Nucleus accumbens (tissue), 56 donors: Measurements from ENCODE around the gene SHH.

ENCODE experiments used
- DNase-seq, 56 donors: peaks; one replicate each; lab custom pipeline; 2025; lab: John Stamatoyannopoulos, UW

SHH gene

GRCh38 chr7:155775691-155776090 lies 36.6 kb downstream of the SHH start:
- no peak for DNase-seq

- DNase-seq = no peak
Observed at GRCh38 chr7:155774947-155775346, 37.3 kb downstream of the SHH start.

GRCh38 chr7:155773531-155773930 lies 38.7 kb downstream of the SHH start:
- DNase-seq = no peak

GRCh38 chr7:155770241-155770640 lies 42.0 kb downstream of the SHH start:
- DNase-seq = no peak

GRCh38 chr7:155769701-155770100 lies 42.6 kb downstream of the SHH start:
- DNase-seq = peak in 20 of 56 donors; percentile 19 to 69 (median 34)

- no peak for DNase-seq
Observed at GRCh38 chr7:155766966-155767916, 45.0 kb downstream of the SHH start.

GRCh38 chr7:155766386-155766785 lies 45.9 kb downstream of the SHH start:
- no peak for DNase-seq

- no peak for DNase-seq
Observed at GRCh38 chr7:155765458-155765857, 46.8 kb downstream of the SHH start.

- DNase-seq = no peak
Observed at GRCh38 chr7:155764438-155764793, 47.8 kb downstream of the SHH start.

- peak in 1 of 56 donors; percentile 16 for DNase-seq
Observed at GRCh38 chr7:155763691-155764437, 48.4 kb downstream of the SHH start.

GRCh38 chr7:155763122-155763521 lies 49.1 kb downstream of the SHH start:
- no peak for DNase-seq

- no peak for DNase-seq
Observed at GRCh38 chr7:155762655-155763054, 49.6 kb downstream of the SHH start.

- DNase-seq = no peak
Observed at GRCh38 chr7:155762036-155762435, 50.2 kb downstream of the SHH start.

GRCh38 chr7:155761162-155761561 lies 51.1 kb downstream of the SHH start:
- no peak for DNase-seq

GRCh38 chr7:155759740-155760430 lies 52.4 kb downstream of the SHH start:
- DNase-seq = no peak

GRCh38 chr7:155758348-155758747 lies 53.9 kb downstream of the SHH start:
- peak in 15 of 56 donors; percentile 9 to 64 (median 37) for DNase-seq

GRCh38 chr7:155756322-155756721 lies 55.9 kb downstream of the SHH start:
- no peak for DNase-seq

GRCh38 chr7:155755026-155755425 lies 57.2 kb downstream of the SHH start:
- no peak for DNase-seq

GRCh38 chr7:155754165-155754564 lies 58.1 kb downstream of the SHH start:
- peak in 2 of 56 donors; percentile 22 to 24 for DNase-seq

GRCh38 chr7:155753446-155753965 lies 58.8 kb downstream of the SHH start:
- no peak for DNase-seq
